Activated gamma-delta T cell treated with Interleukin-2 at 50 U/mL for 16 hours (primary cell): ENCODE measurements around the gene RASD2.
A peak's percentile ranks its signal among the peaks of the same experiment; 100 is the strongest.
"Not testable (repeated sequence)": the region's sequence is repeated elsewhere in the genome, so short reads cannot be mapped to it uniquely, and the experiment has no call there.

Source experiments
- DNase-seq: peaks from one replicate; pipeline ENCODE4 v3.0.0-alpha.2; 2020

The RASD2 gene

GRCh38 chr22:35540595-35541253, at the start of gene RASD2:
TSS of gene RASD2 (plus strand) at chr22:35540831. CDS start at chr22:35546810, 5,979 bp downstream.
- peak; percentile 19 for DNase-seq

DNA sequence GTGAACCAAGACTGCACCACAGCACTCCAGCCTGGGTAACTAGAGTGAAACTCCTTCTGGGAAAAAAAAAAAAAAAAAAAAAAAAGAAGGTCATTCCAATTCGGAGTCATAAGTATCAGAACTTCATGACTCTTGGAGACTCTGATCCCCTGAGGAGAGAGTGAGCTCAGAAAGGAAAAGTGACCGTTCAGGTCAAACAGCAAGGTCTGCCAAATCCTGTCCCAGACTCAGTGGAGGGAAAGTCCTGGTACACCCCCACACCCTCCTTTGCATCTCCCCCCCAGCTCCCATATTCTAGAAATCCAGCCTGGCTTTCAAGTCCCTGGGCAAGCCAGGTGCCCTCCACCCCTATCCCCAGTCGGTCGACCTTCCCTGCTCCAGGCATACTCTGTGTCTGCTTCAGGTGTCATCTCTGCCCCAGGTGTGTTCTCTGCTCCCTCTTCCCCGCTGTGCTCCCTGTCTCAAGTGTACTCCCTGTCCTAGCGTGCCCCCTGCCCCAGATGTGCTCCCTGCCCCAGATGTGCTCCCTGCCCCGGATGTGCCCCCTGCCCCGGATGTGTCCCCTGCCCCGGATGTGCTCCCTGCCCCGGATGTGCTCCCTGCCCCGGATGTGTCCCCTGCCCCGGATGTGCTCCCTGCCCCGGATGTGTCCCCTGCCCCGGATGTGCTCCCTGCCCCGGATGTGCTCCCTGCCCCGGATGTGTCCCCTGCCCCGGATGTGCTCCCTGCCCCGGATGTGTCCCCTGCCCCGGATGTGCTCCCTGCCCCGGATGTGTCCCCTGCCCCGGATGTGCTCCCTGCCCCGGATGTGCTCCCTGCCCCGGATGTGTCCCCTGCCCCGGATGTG, 49.3 kb upstream of the RASD2 start:
- DNase-seq: not testable (repeated sequence)

GRCh38 chr22:35491908-35492380, 48.7 kb upstream of the RASD2 start:
- DNase-seq: no peak

- no peak for DNase-seq
Measured at GRCh38 chr22:35493074-35493473, 47.6 kb upstream of the RASD2 start.

GRCh38 chr22:35495711-35496110, 44.9 kb upstream of the RASD2 start:
- not testable (repeated sequence) for DNase-seq

DNA sequence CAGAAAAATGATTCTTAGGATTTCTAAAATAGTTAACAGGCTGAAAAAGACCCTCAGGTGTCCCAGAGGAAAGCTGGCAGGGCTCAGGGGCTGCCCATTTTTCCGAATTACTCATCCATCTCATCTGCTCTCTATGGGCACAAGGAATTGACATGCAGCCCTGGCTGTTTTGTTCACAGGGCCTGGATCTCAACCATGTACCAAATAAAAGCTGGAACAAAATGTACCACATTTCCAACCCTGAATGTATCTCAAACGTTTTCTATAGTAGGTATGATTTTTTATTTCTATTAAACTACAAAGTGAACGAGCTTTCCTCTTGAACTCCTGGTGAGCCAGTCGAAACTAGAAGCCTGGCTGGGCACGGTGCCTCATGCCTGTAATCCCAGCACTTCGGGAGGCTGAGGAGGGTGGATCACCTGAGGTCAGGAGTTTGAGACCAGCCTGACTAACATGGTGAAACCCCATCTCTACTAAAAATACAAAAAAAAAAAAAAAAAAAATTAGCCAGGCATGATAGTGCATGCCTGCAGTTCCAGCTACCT, 43.8 kb upstream of the RASD2 start:
- no peak for DNase-seq

DNA sequence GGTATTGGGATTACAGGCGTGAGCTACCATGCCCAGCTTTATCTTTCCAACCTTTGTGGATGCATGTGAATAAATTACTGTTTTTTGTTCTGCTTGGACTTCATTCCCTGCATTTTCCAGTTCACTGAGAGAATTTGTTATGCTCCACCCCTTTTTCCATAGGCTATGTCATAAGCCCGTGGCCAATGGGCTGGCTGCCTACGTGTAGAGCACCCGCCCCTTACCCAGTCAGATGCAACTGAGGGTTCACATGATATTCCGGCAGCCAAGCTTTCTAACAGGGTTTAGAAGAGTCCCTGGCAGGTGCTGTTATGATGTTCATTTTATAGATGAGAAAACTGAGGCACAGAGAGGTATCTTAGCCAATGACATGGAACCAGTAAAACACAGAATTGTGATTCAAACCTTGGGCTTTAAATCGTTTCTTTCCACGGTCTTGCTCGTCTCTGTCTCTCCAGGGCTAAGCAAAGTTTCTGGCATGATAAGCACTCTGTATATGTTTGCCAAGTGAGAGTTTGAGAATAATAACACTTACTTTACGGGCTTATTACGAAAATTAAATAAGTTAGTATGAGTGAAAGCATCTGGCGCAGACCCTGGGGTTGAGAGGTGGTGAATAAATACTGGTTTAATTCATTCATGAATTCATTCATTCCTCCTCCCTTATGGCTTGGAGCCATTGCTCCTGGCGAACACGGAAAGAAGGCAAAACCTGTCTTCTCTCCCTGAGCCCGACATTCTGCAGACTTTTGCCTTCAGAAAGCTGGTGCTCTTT, 42.4 kb upstream of the RASD2 start:
- no peak for DNase-seq

DNA sequence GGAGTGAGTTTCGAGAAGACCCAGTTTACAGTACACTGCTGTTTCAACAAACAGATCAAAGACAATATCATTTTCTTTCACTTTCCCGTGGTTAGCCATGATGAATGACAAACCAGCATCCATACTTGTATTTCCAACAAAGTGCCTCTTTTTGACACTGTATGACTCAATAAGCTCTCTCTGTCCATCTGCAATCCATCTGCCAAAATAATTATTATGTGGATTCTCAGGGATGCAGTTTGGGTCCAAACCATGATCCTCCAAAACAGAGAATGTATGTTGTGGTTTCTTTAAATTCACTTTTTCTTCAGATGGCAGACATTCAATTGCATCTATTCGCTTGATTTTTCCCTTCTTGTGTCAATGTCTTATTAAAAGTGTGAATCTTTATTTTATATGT, 37.8 kb upstream of the RASD2 start:
- DNase-seq: no peak

DNA sequence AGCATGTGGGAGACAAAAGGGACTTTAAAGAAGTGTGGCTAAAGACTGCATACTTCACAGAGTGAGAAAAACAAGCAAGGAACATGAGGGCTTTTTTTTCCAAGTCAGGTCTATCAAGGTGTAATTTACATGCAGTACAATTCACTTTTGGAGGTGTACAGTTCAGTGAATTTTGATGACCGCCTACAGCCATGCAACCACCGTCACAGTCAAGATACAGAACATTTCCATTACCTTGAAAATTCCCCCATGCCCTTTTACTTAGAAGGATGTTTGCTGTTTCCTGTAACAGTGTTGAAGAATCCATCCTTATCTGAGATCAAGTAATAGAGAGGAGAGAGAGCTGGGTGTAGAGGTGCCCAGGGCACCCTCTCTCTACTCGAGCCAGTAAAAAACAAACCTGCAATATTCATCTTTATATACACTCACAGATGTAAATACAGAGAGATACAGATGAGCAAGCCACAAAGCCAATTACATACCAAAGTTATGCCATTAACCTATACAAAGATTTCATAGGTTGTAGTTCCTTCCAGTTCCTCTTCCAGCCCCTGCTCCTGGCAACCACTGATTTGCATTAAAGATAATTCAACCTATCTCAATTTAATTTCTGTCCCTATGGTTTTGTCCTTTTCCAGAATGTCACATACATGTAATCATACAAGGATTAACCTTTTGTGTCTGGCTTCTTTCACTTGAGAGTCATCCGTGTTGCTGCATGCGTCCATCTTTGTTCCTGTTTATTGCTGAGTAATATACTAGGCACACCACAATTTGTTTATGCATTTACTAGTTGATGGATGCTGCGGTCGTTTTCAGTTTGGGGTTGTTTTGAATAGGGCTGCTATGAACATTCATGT, 35.0 kb upstream of the RASD2 start:
- DNase-seq: no peak

GRCh38 chr22:35506259-35506570, 34.4 kb upstream of the RASD2 start:
- DNase-seq: no peak

DNA sequence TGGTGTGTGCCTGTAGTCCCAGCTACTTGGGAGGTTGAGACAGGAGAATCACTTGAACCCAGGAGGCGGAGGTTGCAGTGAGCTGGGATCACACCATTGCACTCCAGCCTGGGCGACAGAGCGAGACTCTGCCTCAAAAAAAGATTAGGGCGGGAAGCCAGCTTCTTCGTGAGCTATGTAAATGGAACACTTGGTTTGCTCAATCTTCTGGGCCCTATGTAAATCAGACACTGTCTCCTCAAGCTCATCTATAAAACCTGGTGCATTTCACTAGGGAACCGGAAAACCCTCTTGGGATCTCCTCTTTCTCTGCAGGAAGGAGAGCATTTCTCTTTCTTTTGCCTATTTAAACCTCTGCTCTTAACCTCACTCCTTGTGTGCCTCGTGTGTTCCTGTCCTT, 32.8 kb upstream of the RASD2 start:
- not testable (repeated sequence) for DNase-seq

DNA sequence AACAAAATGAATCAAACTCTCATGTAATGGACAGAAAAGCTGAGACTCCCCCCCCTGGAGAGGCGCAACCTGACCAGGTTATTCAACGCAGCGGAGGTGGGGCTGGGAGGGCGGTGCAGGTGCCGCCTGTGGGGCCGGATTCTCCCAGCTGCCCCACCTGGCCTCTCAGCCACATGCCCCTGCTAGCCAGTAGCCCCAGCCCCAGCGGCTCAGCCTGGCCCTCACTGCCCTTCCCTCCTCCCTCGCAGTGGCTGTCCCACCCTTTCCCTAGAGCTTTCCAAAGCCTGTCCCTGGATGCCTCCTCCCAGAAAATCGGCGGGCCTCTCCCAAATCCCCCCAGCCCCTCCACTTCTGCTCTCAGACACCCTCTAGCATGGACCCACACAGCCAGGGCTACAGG, 31.2 kb upstream of the RASD2 start:
- no peak for DNase-seq

DNA sequence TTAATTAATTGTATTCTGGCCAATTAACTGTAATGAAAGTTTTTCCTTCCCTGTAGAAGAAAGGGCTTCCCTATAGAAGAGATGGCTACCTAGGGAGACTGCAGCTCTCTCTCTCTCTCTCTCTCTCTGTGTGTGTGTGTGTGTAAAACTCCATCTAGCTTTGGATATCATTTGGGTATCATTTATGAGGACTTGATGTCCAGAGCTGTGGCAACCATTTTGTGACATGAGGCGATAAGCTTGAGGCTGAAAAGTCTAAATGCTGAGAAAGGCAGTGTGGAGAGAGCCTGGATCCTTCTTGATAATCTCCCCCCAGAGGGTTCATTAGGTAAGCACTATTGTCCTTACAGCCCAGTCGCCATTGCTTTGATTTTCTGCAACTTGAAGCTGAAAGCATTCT, 30.7 kb upstream of the RASD2 start:
- DNase-seq: no peak

- DNase-seq: no peak
Measured at GRCh38 chr22:35510481-35510934, 30.1 kb upstream of the RASD2 start.

DNA sequence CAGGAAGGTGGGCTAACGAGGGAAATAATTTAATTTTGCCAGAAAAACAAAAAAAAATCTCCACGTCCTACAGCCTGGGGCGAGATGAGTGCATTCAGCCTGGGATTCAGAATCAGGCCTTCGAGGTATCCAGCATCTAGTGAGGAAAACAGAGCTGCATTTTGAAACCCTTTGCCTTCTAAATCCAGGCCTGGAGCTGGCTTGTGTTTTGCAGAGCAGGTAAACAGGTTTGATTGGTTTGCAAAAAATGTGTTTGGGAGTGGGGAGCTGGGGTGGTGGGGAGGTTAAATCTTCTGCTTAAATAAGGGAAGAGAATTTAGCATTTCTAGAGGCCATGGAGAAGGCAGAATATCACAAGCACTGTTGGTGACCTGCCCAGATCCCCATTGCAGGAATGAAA, 29.7 kb upstream of the RASD2 start:
- no peak for DNase-seq

DNA sequence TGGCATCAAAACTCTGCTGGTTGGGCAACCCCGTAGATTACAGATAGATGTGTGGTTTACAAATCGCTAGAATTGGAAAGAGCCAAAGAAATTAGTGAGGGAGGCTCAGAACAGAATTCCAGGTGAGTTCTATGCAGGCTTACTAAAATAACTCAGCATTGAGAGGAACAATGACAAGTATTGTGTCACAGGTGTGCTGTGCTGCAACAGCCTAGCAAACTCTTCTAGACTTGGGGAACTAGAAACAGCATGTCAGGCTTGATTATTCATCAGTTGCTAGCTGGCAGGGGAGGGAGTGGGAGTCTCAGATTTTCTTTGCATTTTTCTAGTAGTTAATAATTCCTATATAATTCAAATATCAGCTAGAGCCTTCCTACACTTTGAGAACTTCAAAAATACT, 26.3 kb upstream of the RASD2 start:
- DNase-seq: no peak

DNA sequence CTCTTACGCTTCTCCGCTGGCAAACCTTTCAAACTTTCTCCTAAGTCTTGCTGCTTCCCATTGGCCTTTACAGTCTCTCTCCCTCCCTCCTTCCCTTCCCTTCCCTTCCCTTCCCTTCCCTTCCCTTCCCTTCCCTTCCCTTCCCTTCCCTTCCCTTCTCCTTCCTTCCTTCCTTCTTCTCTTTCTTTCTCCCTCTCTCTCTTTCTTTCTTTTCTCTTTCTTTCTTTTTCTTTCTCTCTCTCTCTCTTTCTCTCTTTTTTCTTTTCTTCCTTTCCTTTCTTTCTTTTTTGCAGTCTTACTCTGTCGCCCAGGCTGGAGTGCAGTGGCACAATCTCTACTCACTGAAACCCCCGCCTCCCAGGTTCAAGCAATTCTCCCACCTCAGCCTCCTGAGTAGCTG, 24.7 kb upstream of the RASD2 start:
- DNase-seq: not testable (repeated sequence)

GRCh38 chr22:35516723-35517122, 23.9 kb upstream of the RASD2 start:
- DNase-seq: no peak

DNA sequence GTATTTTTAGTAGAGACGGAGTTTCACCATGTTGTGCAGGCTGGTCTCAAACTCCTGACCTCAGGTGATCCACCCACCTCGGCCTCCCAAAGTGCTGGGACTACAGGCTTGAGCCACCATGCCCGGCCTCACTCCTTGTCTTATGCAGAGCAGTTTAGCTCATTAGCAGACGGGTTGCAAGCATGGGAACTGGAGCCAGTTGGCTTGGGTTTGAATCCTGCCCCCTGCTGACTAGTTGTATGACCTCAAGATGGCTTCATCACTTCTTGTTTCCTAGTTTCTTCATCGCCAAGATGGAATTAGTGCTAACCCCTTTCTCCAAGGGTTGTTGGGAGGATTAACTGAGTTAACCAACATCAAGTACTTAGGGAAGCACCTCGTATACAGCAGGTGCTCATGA, 23.4 kb upstream of the RASD2 start:
- no peak for DNase-seq

- DNase-seq: no peak
Measured at GRCh38 chr22:35517769-35518530, 22.7 kb upstream of the RASD2 start.

DNA sequence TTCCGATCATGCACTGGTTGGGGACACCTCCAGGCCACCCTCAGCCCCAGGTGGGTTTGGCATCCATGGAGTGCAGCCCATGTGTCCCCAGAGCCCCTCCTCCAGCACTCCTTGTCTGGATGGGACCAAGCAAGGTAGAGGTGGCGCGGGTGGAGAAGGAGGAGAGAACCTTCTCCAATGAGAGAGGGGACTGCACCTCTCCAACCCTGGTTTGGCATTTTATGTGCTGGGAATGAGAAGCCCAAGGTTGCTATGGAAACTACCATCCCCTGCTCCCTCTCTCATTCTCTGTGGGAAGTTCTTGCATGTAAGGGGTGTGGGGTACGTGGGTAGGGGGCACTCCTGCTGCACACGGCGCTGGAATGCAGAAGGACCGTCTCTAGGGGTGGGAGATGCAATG, 21.8 kb upstream of the RASD2 start:
- no peak for DNase-seq
